Body of pancreas (tissue), 4 donors: ENCODE measurements around the gene ZFP3. TPM values are rescaled to one million over a fixed set of nuclear protein-coding genes. Genes with fewer than 3 reads are reported as not detected.
"Not testable (repeated sequence)": the region's sequence is repeated elsewhere in the genome, so short reads cannot be mapped to it uniquely, and the experiment has no call there.

ENCODE experiments used
- ATAC-seq: fragments of 150-250 bp; one replicate; pipeline ENCODE4 v1.9.1; 2016
- DNase-seq, 4 donors: peaks; one replicate each; pipeline ENCODE4 v3.0.0-alpha.2; 2019
- H3K27ac ChIP-seq, 4 donors: fragments of 200-600 bp; sonication (generic); 1 replicate in 3 of 4; 2 replicates in 1 of 4; pipeline versions ENCODE4 v1.5.1 to v1.6.1; 2016 to 2019; ENCODE audit warnings: mild to moderate bottlenecking in 1 of 4, mixed read lengths in 1 of 4, moderate library complexity in 1 of 4
- H3K27me3 ChIP-seq, 2 donors: fragments of 200-600 bp; sonication (generic); one replicate each; pipeline ENCODE4 v1.6.0; 2016; ENCODE audit warnings: mild to moderate bottlenecking in 1 of 2
- H3K36me3 ChIP-seq, 2 donors: fragments of 200-600 bp; sonication (generic); replicated peaks in 1 of 2; 2 replicates each; pipeline ENCODE4 v1.5.1; 2016; ENCODE audit warnings: low read depth in 2 of 2; ENCODE audit not compliant: insufficient read depth in 1 of 2
- H3K4me1 ChIP-seq: fragments of 200-600 bp; sonication (generic); one replicate; pipeline ENCODE4 v1.6.0; 2016
- H3K4me3 ChIP-seq, 2 donors: fragments of 200-600 bp; sonication (generic); 1 replicate in 1 of 2; 2 replicates in 1 of 2; pipeline ENCODE4 v1.5.1; 2016 to 2019
- H3K9me3 ChIP-seq, 3 donors: fragments of 200-600 bp; sonication (generic); 1 replicate in 2 of 3; 2 replicates in 1 of 3; pipeline ENCODE4 v1.5.1; 2016
- CTCF ChIP-seq, 7 experiments: fragments of 450-650 bp in 4 of 7; fragments of 200-600 bp in 3 of 7; sonication (generic) in 3 of 7; IDR thresholded peaks; one replicate each; pipeline ENCODE4 v1.5.1; 2016 to 2019; ENCODE audit warnings: antibody characterized with exemption in 7 of 7
- POLR2A ChIP-seq, 3 donors: fragments of 450-650 bp; IDR thresholded peaks; one replicate each; pipeline ENCODE4 v1.6.1; 2016; ENCODE audit warnings: antibody characterized with exemption in 3 of 3, mild to moderate bottlenecking in 2 of 3
- WGBS, 2 donors: methylation state at CpG; one replicate each; pipeline ENCODE4 v1.1.5; 2017; 5-methylcytosine and 5-hydroxymethylcytosine counted together
- intact Hi-C: fragments of 100-400 bp; cut with DNase I; formaldehyde crosslinking; loops from one replicate; pipeline ENCODE4 v1.15.1; 2023
- total RNA-seq, 2 donors: library from RNA; depleted of rRNA; stranded (reverse); fragments of >200 nt; gene quantifications; one replicate each; pipeline ENCODE4 v1.1.0, GENCODE V29; 2016

ZFP3 gene
- total RNA-seq, 2 donors from 2014 or later = 5.3 to 5.4 TPM

- intact Hi-C loops = no loop called here
- ATAC-seq (peak; percentile 98), DNase-seq (peak; percentile 97 to 98 (median 97))
- WGBS, 2 donors = 0 to 1% methylated on average over 27 to 69 of the region's 69 CpGs
- no peaks in the 10 kb centered on the region for H3K9me3 ChIP-seq
- H3K27ac ChIP-seq = peak within 1 kb of the TSS; percentile 22 to 81 (median 57)
- peak within 1 kb of the TSS; percentile 67 to 90 for H3K4me3 ChIP-seq
- TF ChIP-seq CTCF (IDR thresholded peaks at IDR 0.05) (peak in 1 of 7 experiments; percentile 38), POLR2A (IDR thresholded peaks at IDR 0.05) (peak; percentile 25 to 76 (median 74))
- peaks cover 0 to 8% of the 10 kb centered on the region in 2 donors for H3K27me3 ChIP-seq
- H3K4me1 ChIP-seq = peaks cover 18% of the 10 kb centered on the region
- H3K36me3 ChIP-seq = no peaks in the 10 kb centered on the region
Observed at GRCh38 chr17:5111402-5112204, 33.3 kb downstream of the ZFP3 start, which contains the start of gene ZNF232. Gene ZNF232, minus strand, starts transcription at chr17:5111878. Its CDS starts 56 bp downstream, at chr17:5111822.

- no peaks in the 10 kb centered on the region for H3K36me3 ChIP-seq
- WGBS, 2 donors = 22 to 65% methylated on average over 9 to 75 of the region's 87 CpGs
- intact Hi-C loops = no loop called here
- ATAC-seq (peak; percentile 10), DNase-seq (peak in 2 of 4 donors; percentile 9 to 49)
- H3K9me3 ChIP-seq = no peaks in the 10 kb centered on the region
- no peak within 1 kb of the TSS for H3K4me3 ChIP-seq
- peak within 1 kb of the TSS in 1 of 4 donors; percentile 33 for H3K27ac ChIP-seq
- H3K27me3 ChIP-seq = peaks cover 0 to 8% of the 10 kb centered on the region in 2 donors
- H3K4me1 ChIP-seq = peaks cover 8% of the 10 kb centered on the region
- no peak for TF ChIP-seq CTCF (IDR thresholded peaks at IDR 0.05)
- peak in 1 of 3 donors; percentile 51 for TF ChIP-seq POLR2A (IDR thresholded peaks at IDR 0.05)
Observed at GRCh38 chr17:5115673-5116651, 37.7 kb downstream of the ZFP3 start, which contains the start of gene USP6. Gene USP6, plus strand, starts transcription at chr17:5116032. Its CDS starts 14,336 bp downstream, at chr17:5130368.

- intact Hi-C loops = no loop called here
- Histone ChIP-seq H3K27me3 (peaks cover 0 to 8% of the 10 kb centered on the region in 2 donors), H3K9me3 (no peaks in the 10 kb centered on the region), H3K36me3 (no peaks in the 10 kb centered on the region), H3K27ac (no peak overlapping the region), H3K4me3 (no peak overlapping the region), H3K4me1 (peaks cover 12% of the 10 kb centered on the region)
- DNase-seq = no peak
- WGBS, 2 donors = 78 to 79% methylated on average over 2 to 5 of the region's 6 CpGs
- no peak for TF ChIP-seq CTCF (IDR thresholded peaks at IDR 0.05)
- no peak for TF ChIP-seq POLR2A (IDR thresholded peaks at IDR 0.05)
- ATAC-seq = no peak
Observed at GRCh38 chr17:5118219-5118618, 40.0 kb downstream of the ZFP3 start.

- Histone ChIP-seq H3K4me3 (no peak overlapping the region), H3K27me3 (peaks cover 0 to 8% of the 10 kb centered on the region in 2 donors), H3K27ac (no peak overlapping the region), H3K4me1 (peaks cover 15% of the 10 kb centered on the region), H3K36me3 (no peaks in the 10 kb centered on the region), H3K9me3 (no peaks in the 10 kb centered on the region)
- intact Hi-C loops = no loop called here
- DNase-seq (no peak), ATAC-seq (no peak)
- 69 to 87% methylated on average over 6 to 7 of the region's 7 CpGs for WGBS, 2 donors
- no peak for TF ChIP-seq CTCF (IDR thresholded peaks at IDR 0.05)
- TF ChIP-seq POLR2A (IDR thresholded peaks at IDR 0.05) = no peak
Observed at GRCh38 chr17:5120036-5120435, 41.8 kb downstream of the ZFP3 start.

- H3K4me3 ChIP-seq, H3K27ac ChIP-seq, intact Hi-C loops, H3K9me3 ChIP-seq, ATAC-seq, H3K36me3 ChIP-seq, H3K27me3 ChIP-seq: not testable (repeated sequence)
- peak in 1 of 4 donors; percentile 3 for DNase-seq
- H3K4me1 ChIP-seq = peaks cover 15% of the 10 kb centered on the region
- 75 to 81% methylated on average over 6 of the region's 6 CpGs for WGBS, 2 donors
Observed at GRCh38 chr17:5120436-5121185, 42.3 kb downstream of the ZFP3 start.
